OCI-LY7 (cell line): ENCODE results near the gene FAM117A.

Experiments used
- CTCF ChIP-seq: fragments of 200-600 bp; sonication (generic); conservative IDR thresholded peaks from 2 replicates; pipeline ENCODE4 v1.5.1; 2014; ENCODE audit warnings: mild to moderate bottlenecking, antibody characterized with exemption, low read length, moderate library complexity, mixed read lengths
- EZH2phosphoT487 ChIP-seq: fragments of 200-600 bp; sonication (generic); IDR thresholded peaks from 2 replicates; pipeline ENCODE4 v1.6.1; 2018; ENCODE audit warnings: low read depth, borderline replicate concordance, mild to moderate bottlenecking, mixed run types, antibody characterized with exemption, low read length, moderate library complexity, mixed read lengths

GRCh38 chr17:49700960-49701359 is 63.0 kb downstream of the FAM117A start:
- no peak for TF ChIP-seq CTCF
- no peak for TF ChIP-seq EZH2phosphoT487
